Hypothalamus (tissue), 51 donors: ENCODE measurements around the gene MOSPD3.

Experiments used
- DNase-seq, 51 donors: peaks; one replicate each; lab custom pipeline; 2025; lab: John Stamatoyannopoulos, UW

MOSPD3 gene

DNA sequence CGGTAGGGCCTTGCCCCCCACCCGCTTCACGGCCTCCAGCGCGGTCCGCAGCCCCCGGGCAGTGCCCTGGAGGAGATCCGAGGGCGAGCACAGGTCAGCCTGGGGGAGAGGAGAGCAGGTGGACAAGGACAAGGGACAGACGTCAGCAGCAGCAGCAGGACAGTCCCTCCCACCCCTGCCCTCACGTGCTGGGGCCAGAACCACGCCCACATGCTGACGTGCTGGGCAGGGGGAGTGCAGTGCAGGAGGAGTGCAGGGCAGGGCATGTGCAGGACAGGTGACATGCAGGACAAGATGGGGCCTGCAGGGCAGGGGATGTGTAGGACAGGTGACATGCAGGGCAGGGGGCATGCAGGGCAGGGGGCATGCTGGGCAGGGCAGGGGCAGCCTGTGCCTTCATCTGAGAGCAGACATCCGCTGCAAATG lies 37.1 kb upstream of the MOSPD3 start:
- no peak for DNase-seq

DNA sequence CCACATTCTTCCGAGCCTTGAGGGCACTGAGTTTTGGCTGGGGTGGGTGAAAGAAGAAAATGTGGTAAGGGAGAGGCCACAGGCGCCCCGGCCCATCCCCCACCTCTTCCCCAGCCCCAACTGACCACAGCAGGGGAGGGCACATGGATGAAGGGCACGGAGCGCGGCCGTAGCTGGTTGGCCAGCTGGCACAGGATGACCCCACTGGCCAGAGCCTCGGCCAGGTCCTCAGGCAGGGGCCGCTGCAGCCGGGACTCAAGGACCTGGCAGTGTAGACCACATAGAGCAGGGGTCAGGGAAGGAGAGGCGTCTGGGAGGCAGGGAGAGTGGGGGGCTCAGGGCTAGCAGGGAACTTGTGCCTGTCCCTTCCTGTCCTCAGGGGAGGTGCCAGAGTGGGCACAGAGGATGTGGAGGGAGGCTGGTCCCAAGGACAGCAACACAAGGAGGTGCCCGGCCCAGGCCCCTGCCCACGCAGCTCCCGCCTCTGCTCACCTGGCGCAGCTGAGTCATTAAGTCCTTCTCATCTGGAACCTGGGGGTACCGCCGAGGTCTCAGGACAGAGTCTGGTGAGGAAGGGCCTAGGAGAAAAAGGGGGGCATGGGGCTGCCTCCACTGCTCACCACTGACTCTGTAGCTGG lies 36.5 kb upstream of the MOSPD3 start:
- DNase-seq: no peak

DNA sequence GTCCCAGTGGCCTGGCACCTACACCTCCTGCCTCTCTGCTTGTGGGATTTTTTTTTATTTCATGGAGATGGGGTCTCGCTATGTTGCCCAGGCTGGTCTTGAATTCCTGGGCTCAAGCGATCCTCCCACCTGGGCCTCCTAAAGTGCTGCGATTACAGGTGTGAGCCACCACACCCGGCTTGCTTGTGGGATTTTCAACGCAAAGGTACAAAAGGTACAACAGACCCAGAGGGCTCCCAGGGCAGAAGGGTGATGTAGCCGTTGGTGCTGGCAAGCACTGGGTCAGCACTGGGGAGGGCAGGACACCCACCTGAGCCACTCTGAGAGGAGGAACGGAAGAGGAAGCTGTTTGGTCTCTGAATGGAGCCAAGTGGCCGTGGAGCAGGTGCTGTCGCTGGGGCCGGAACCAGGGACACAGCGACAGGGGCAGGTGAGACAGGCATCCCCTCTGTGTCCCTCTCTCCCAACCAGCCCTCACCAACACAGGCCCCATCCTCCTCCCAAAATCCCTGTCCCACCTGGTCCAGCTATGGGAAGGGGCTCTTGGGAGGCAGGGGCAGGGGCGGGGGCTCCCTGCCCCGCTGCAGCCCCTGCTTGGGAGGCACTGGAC lies 35.9 kb upstream of the MOSPD3 start:
- DNase-seq: no peak

DNA sequence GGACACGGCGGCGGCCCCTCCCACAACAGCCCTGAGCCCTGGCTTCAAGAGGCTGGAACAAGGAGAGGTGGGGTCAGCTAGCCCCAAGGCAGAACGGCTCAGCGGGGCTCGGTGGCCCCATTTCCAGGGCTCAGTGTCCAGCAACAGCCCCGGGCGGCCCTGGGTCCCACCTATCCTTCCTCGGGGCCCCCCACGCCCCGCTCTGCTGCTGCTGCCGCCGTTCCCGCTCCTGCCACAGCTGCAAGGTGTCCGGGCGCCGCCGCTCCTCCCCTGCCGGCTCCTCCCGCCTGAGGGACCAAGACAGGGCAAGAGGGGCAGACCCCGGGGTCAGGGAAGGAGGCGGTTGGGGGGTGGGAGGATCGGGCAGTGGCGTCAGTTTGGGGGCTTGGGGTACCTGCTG lies 35.2 kb upstream of the MOSPD3 start:
- no peak for DNase-seq

DNA sequence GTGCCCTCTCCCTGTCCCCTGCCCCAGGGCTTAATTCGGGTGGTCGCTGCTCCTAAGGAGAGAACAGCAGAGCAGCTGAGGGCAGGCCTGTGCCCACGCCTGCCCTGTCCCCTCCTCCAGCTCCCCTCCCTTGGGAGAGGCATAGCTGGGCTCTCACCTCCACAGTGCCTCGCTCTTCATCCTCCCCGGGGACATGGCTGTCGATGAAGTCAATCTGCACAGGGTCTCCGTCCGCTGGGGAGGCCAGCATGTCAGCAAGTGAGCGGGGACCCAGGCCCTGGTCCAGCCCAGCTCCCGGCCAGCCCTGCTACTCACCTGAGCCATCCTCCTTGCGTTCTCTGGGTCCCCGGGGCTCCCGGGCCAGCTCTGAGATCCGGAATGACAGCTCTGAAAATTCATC lies 34.8 kb upstream of the MOSPD3 start:
- DNase-seq: no peak

DNA sequence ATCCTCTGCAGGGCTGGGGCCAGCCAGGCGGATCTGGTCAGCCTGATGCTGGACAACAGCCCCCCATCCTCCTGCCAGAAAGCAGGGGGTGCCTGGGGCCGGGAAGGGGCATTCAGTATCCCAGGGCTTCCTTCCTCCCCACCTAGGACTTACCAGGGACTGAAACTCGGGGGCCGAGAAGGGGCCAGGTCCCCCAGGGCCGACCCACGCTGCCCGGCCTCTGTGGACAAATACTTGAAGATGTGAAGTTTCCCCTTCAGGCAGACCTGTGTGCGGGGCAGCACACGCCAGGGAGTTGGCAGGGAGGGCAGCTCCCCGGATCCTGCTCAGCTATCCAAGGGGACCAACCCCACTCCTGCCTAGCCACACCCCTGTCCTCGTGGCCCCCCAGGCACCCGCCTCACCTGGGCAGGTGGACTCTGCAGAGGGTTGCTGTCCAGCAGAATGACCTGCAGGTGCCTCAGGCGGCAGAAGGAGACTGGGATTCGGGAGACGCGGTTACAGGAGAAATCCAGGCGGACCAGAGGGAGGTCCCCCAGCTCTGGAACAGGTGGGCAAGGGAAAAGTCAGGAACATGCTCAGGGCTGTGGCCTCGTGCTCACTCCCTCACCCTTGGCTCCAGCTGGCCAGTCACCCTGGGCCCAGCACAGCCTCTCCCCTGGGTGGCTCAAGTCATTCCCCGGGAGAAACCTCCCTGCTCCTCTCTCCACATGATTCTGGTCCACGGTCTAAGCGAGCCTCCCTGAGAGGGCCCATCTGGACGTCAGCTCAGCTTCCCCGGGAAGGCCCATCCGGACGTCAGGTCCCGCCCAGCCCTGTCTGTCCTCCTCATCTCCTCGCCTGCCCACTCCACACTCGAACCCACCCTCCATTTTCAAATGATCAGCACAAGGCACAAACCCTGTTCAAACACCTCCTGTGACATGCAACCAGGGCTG lies 33.8 kb upstream of the MOSPD3 start:
- no peak for DNase-seq

DNA sequence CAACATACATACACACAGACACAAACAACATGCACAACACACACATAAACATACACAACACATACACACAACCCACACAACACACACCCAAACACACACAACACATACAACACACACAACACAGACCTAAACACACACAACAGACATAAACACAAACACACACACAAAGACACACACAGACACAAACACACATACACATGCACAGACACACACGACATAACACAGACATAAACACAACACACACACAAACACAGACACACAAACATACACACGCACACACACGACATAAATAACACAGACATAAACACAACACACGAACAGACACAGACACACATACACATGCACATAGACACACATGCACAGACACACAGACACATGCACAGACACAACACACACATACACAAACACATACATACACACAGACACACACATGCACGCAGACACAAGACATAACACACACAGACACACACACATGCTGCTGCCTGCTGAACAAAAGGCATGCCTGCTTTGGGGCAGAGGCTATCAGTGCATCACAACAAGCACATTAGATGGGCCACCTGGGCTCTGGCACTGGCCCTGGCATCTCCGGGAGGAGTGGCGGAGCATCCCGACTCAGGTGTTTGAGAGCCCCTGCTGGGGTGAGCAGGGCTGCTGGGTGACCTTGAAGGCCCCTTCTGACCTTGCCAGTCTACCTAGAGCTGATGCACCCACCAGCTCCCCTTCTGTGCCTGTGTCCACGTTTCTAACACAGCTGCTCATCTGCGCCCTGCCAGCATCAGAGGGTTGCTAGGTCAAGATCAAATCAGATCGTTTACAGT lies 31.7 kb upstream of the MOSPD3 start:
- no peak for DNase-seq

DNA sequence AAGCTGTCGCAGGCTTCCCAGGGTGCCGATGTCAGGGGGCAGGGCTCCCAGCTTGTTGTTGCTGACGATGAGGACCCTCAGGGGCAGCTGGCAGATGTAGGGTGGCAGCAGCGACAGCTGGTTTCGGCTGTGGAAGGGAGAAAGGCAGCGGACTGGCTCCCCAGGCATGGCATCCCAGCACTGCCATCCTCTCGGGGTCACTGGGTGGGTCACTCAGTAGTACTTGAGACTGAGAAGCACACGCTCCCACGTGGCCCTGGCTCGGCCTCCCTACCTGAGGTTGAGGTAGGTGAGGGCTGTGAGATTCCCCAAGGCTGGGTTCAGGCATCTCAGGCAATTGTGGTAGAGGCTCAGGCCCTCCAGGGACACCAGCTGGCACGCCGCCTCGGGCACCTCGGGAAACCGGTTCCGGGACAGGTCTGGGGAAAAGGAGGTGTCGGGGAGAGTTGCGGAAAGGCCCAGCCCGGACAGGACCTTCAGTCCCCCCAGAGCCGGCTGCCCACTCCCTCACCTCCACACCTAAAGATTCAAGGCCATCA lies 30.2 kb upstream of the MOSPD3 start:
- no peak for DNase-seq

DNA sequence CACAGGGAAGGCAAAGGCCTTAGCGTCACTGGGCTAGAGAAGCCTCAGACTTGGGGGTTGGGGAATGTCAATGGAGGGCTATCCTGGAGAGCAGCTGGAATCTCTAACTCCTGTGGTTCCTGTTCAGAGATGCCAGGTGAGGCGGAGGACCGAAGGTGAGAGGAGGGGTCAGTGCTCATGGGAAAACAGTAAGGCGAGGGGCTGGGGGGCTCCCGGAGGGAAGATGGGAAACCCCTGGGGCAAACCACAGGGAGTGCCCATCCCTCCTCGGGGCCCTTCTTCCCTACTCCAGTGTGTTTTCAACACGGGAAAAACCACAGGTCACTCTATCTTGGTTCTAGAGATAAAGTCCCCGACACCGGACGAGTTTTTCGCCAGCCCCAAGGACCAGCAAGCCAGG lies 29.7 kb upstream of the MOSPD3 start:
- no peak for DNase-seq

DNA sequence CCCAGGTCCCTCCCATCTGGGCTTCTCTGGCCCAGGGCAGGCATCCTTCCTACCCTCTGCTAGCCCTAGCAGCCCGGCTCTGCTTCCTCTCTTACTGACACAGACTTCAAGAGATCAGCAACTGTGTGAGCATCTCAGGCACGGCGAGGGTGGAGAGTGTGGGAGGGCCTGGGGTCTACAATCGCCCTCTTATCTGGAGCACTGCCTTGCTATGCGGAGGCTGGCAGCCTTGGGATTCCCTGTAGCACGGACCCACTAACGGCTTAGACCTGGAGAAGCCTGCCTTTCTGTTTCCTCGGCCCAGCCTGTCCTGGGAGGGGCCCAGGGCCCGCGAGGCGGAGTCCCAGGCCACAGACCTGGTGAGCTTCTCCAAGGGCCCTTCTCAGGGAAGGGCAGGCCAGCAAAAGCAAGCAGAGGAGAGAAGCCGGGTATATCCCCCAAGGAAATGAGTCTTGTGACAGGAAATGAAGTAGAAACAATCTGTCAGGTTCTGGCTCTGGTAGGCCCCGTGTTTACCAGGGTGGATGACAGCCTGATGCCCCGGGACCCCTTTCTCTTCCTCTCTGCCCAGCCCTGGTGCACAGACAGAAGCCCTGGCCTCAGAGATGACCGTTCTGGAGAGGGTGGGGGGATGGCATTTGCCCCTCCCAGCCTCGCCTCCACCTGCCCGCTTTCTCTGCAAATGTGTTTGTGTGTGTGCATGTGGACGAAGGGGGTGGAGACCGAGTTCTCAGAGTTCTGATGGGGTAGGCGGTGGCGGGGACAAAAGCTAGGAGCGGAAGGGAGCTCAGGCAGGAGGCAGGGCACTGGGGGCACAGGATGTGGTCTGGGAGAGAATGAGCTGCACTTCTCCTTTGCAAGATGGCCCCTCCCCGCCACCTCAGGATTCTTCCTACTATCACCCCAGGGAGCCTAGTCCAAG lies 28.9 kb upstream of the MOSPD3 start:
- peak in 21 of 51 donors; percentile 9 to 46 (median 25) for DNase-seq

DNA sequence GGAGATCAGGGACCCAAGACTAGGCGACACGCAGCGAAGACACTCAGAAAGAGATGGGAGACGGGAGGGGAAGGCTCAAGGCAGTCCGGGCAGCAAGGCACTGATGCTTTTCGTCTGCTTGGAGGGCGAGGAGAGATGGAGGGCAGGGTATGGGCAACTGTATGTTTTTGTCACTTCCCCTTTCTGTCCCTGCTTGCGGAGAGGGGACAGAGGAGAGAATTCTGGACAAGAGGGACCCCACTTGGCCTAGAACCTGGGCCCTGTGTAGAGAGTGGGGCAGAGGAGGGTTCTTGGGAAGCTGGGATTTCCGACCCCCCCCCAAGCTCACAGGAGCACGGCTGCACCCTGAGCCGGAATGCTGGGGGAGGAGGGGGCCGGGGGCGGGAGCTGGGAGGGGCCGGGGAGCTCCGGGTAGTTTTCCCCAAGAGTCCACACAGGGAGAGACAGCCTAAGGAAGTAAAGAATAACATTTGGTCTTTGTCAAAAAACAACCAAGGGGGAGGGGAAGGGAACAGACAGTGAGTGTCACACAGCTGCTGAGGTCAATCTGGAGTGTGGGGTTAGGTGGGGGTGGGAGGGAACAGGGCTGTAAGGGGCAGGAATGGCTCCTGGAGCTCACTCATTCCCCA lies 28.2 kb upstream of the MOSPD3 start:
- DNase-seq: peak in 1 of 51 donors; percentile 46

DNA sequence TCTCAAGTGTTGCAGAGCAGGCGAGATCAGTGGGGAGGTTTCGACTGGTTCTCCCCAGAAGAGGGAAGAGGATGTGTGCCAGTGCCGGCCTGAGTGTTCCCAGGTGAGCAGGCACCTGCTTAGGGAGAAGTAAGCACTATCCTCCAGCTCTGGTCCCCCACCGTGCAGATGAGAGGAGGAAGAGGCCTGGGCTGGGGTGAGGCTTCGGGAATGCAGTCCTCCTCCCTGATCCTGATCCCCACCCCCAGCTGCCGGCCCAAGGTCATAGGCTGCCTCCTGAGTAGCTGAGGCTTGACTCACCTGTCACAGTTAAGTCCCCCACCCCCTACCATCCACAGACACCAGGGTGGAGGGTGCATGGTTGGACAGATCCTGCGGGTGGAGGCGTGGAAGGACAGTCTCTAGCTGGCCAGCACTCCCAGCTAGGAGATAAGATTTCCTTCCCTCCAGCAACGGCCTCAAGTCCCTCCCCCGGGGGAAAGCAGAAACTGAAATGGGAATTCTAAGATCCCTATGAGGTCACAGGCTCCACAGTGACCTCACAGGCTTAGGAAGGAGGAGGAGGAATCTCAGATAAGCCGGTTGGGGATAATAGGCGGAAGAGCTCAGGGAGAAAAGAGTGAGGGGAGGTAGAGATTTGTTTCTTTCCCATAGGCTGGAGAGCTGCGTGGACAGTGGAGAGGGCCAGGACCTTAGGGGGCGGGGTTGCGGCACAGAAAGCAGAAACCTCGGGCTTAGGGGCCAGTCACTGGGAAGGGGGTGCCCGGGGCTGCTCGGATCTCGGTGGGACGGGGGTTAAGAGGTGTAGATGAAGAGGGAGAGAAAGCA lies 27.4 kb upstream of the MOSPD3 start:
- DNase-seq: peak in 1 of 51 donors; percentile 9

DNA sequence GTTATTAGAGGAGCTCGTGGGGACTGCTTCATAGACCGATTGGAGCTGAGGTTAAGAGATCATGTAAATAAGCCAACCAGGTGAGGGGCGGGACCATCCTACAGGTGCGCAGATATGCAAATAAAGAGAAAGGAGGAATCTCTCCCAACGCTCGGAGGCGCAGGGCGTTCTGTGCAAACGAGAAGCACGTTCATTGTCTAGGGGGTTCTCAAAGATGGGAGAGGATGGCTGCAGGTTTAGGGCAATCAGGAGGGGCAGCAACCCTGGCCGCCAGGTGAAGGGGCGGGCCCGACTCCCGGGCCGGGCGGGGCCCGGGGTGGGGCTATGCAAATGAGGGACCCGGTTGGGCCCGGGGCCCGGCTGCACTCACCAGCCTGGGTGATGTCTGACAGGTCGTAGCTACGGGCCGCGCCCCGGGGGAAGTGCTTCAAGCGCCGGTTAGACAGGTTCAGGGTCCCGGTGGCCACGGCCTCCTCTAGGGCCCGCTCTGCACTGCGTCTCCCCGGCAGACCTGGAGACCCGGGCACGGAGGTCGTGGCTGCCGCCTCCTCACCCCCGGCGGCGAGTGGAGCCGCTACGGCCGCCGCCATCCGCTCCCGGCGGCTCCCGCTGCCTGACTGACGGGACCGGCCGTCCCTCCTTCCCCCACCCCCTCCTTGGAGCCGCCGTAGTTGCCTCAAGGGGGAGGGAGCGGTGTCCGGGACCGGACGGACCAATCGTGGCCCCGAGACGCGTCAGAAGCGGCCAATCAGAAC lies 26.7 kb upstream of the MOSPD3 start, which contains the start of gene LRCH4:
Gene LRCH4 (minus strand): TSS at position 619 of the 755 bp plus-strand sequence. CDS start 29 bp downstream, at position 590.
- peak in 8 of 51 donors; percentile 50 to 70 (median 64) for DNase-seq

DNA sequence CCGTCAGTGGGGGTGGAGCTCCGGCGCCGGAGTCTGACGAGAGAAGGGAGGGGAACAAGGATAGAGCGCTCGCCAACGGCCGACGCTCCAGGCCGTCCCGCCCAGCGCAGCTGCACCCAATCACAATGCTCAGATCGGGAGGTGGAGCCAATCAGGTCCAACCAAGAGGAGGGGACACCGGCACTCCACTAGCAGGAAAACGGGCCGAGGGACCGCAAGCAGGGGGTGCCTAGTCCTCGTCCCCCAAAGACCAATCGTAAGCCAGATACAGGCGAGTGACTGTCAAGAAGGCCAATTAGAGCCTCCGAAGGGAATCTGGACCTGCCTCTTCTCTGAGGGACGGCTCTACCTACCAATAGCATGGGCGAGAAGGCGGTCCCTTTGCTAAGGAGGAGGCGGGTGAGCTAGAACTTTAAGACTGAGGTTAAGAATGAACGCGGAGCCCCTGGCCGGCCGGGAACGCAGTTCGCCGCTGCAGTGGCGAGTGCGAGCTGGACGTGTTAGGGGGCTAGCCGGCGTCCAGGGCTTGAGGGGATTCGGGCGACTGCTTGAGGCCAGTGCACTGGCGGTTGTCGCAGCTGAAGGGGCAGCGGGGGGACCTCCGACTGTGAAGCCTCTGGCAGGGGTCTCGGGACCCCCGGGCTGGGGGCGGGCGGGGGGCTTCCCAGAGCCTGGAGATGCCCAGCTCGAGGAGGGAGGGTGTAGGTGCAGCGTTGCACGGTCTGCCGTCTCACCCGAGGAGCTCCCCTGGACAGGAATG lies 25.9 kb upstream of the MOSPD3 start, which contains the start of gene FBXO24:
Gene FBXO24 (plus strand): TSS at position 63 of the 760 bp plus-strand sequence. CDS start 298 bp downstream, at position 361.
- peak; percentile 92 to 100 (median 100) for DNase-seq

DNA sequence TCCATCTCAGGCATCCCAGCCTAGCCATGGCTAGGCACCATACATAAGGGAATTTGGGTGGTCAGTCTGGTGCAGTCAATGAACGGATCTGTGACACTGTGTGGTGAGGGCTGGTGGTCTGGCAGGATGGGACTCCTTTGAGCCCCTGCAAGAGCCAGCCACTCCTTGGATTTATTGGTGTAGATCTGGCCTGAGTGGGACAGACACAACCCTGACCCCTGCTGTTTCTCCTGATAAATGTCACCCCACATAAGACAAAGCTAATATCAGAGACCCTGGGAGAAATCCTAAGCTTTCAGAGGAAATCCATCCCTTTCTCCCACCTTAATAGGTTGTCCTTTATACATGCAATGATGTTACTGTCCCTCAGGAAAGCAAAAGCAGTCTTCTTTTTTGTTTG lies 23.9 kb upstream of the MOSPD3 start:
- DNase-seq: peak in 1 of 51 donors; percentile 9

DNA sequence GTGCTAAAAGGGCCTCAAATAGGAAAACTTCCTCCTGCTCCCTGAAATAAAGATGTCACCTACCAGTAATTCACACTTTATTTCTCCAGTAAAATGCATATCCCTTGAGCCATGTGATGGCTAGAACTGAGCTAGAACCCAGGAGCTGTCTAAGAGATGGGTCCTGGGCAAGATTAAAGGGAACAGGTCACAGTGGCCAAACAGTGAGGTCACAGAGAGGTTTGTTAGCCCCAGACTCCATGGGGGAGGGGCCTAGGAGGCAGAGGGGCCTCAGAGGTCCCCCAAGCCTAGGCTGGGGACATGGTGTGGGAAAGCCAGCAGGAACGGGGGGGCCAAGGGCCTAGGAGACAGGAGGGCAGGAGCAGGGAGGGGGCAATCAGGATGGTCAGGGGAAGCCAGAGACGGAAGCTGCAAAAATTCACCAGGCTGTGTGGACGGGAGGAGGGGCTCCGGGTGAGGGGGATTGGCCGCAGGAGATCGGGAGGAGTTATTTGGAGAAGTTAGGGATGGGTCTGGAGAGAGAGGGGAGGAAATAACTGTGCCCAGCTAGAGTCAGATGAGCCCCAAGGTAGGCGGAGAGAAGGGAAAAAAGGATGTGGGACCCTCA lies 22.9 kb upstream of the MOSPD3 start:
- DNase-seq: no peak
